MCF 10A (cell line): ENCODE measurements around the gene AICDA. TPM values are rescaled to one million over a fixed set of nuclear protein-coding genes. Genes with fewer than 3 reads are reported as not detected.
A peak's percentile ranks its signal among the peaks of the same experiment; 100 is the strongest.
"Not testable (repeated sequence)": the region's sequence is repeated elsewhere in the genome, so short reads cannot be mapped to it uniquely, and the experiment has no call there.

Experiments
- BruUV-seq: library from RNA; stranded (reverse); fragments of 400-500 nt; replicated peaks from 2 replicates; lab custom pipeline; 2021; lab: Mats Ljungman, UMichigan
- CTCF ChIA-PET: fragments of 300-600 bp; sonication (Branson Sonifier 250); formaldehyde crosslinking; extraction: SDS; loops from one replicate; lab custom pipeline; 2021; ENCODE audit warnings: antibody characterized with exemption, inconsistent platforms; lab: Yijun Ruan, JAX
- POLR2A ChIA-PET: fragments of 300-600, 350-650 bp; sonication (Branson Sonifier 250); formaldehyde crosslinking; extraction: SDS; loops from one replicate; lab custom pipeline; 2020; ENCODE audit warnings: antibody characterized with exemption, inconsistent platforms; lab: Yijun Ruan, JAX
- DNase-seq: peaks from one replicate; pipeline ENCODE4 v3.0.0-alpha.2; 2018; ENCODE audit not compliant: unreplicated experiment
- H3K27ac Mint-ChIP-seq: one replicate; pipeline ENCODE4 v1.8.0; 2022; ENCODE audit warnings: mild to moderate bottlenecking, low read depth, mixed read lengths; ENCODE audit not compliant: unreplicated experiment
- H3K27me3 Mint-ChIP-seq: one replicate; pipeline ENCODE4 v1.8.0; 2022; ENCODE audit warnings: mixed read lengths; ENCODE audit not compliant: insufficient read depth, unreplicated experiment
- H3K36me3 Mint-ChIP-seq: one replicate; pipeline ENCODE4 v1.8.0; 2022; ENCODE audit warnings: mild to moderate bottlenecking, moderate library complexity, mixed read lengths; ENCODE audit not compliant: insufficient read depth, unreplicated experiment
- H3K4me1 Mint-ChIP-seq: one replicate; pipeline ENCODE4 v1.8.0; 2022; ENCODE audit warnings: mixed read lengths; ENCODE audit not compliant: insufficient read depth, unreplicated experiment
- H3K4me3 Mint-ChIP-seq: one replicate; pipeline ENCODE4 v1.8.0; 2022; ENCODE audit warnings: mild to moderate bottlenecking, moderate library complexity, mixed read lengths; ENCODE audit not compliant: unreplicated experiment
- H3K9me3 Mint-ChIP-seq: one replicate; pipeline ENCODE4 v1.8.0; 2022; ENCODE audit warnings: mixed read lengths; ENCODE audit not compliant: unreplicated experiment
- CTCF ChIP-seq: fragments of 200-600 bp; IDR thresholded peaks from one replicate; pipeline ENCODE4 v1.8.0; 2022; ENCODE audit warnings: antibody characterized with exemption, mild to moderate bottlenecking; ENCODE audit not compliant: unreplicated experiment
- intact Hi-C: fragments of 100-400 bp; cut with micrococcal nuclease; formaldehyde crosslinking; loops from 2 replicates; pipeline ENCODE4 v1.14.1; 2022
- total RNA-seq: library from RNA; stranded (reverse); gene quantifications from 2 replicates; pipeline ENCODE4 v1.2.3, GENCODE V29; 2022

Gene AICDA
- total RNA-seq, 1 experiment from 2014 or later, result not detected

- peaks cover 21% of the 10 kb centered on the region for H3K27me3 Mint-ChIP-seq
- TF ChIP-seq CTCF, result no peak
- no peaks in the 10 kb centered on the region for H3K4me1 Mint-ChIP-seq
- no peak overlapping the region for H3K27ac Mint-ChIP-seq
- BruUV-seq, result no TSS peak
- intact Hi-C loops, result no loop called here
- H3K36me3 Mint-ChIP-seq, result no peaks in the 10 kb centered on the region
- ChIA-PET CTCF (interaction anchor here (0.6 to 2.3 kb wide), 2 partner anchors 34 to 461 kb away, joined by 4 to 12 read pairs; no protein-coding TSS in a partner anchor), POLR2A (no interaction called here)
- no peaks in the 10 kb centered on the region for H3K9me3 Mint-ChIP-seq
- DNase-seq, result no peak
- H3K4me3 Mint-ChIP-seq, result no peak overlapping the region
These were observed 34.8 kb downstream of the AICDA start for GRCh38 chr12:8577879-8578278.

GRCh38 chr12:8572507-8572906 is 40.2 kb downstream of the AICDA start:
- DNase-seq, result no peak
- H3K27ac Mint-ChIP-seq, result no peak overlapping the region

GRCh38 chr12:8566525-8566924 is 46.1 kb downstream of the AICDA start:
- TF ChIP-seq CTCF, result no peak
- Mint-ChIP-seq H3K9me3 (peaks cover 11% of the 10 kb centered on the region), H3K4me3 (no peak overlapping the region), H3K4me1 (no peaks in the 10 kb centered on the region), H3K27ac (no peak overlapping the region), H3K27me3 (no peaks in the 10 kb centered on the region), H3K36me3 (no peaks in the 10 kb centered on the region)
- BruUV-seq, result no TSS peak
- CTCF ChIA-PET, result interaction anchor here (0.8 to 3.3 kb wide), 2 partner anchors 10 to 23 kb away, joined by 3 to 23 read pairs; no protein-coding TSS in a partner anchor
- DNase-seq, result peak; percentile 9
- POLR2A ChIA-PET, result interaction anchor here (0.5 kb wide), 1 partner anchor 410 kb away, joined by 4 read pairs; no protein-coding TSS in a partner anchor
- intact Hi-C loops, result no loop called here

More at GRCh38 chr12:8572507-8572906, 40.2 kb downstream of the AICDA start:
- Mint-ChIP-seq H3K27me3 (peaks cover 21% of the 10 kb centered on the region), H3K4me1 (no peaks in the 10 kb centered on the region), H3K4me3 (no peak overlapping the region), H3K9me3 (no peaks in the 10 kb centered on the region), H3K36me3 (no peaks in the 10 kb centered on the region)
- intact Hi-C loops, result no loop called here
- no peak for TF ChIP-seq CTCF
- POLR2A ChIA-PET, result no interaction called here
- CTCF ChIA-PET, result interaction anchor here (4.9 kb wide), 1 partner anchor 28 kb away, joined by 16 read pairs; no protein-coding TSS in a partner anchor
- BruUV-seq, result no TSS peak

GRCh38 chr12:8566052-8566451 is 46.6 kb downstream of the AICDA start:
- H3K36me3 Mint-ChIP-seq, H3K27me3 Mint-ChIP-seq, intact Hi-C loops, H3K27ac Mint-ChIP-seq, H3K4me1 Mint-ChIP-seq, BruUV-seq, DNase-seq, POLR2A ChIA-PET, H3K4me3 Mint-ChIP-seq: not testable (repeated sequence)
- peaks cover 11% of the 10 kb centered on the region for H3K9me3 Mint-ChIP-seq
- CTCF ChIA-PET, result interaction anchor here (0.8 to 3.3 kb wide), 2 partner anchors 10 to 22 kb away, joined by 3 to 23 read pairs; no protein-coding TSS in a partner anchor
